Measurements from ENCODE around the gene AREL1. TPM values are rescaled to one million over a fixed set of nuclear protein-coding genes. Genes with fewer than 3 reads are reported as not detected.

The AREL1 gene
- total RNA-seq, 1 experiment from 2014 or later = 44.7 TPM

DNA sequence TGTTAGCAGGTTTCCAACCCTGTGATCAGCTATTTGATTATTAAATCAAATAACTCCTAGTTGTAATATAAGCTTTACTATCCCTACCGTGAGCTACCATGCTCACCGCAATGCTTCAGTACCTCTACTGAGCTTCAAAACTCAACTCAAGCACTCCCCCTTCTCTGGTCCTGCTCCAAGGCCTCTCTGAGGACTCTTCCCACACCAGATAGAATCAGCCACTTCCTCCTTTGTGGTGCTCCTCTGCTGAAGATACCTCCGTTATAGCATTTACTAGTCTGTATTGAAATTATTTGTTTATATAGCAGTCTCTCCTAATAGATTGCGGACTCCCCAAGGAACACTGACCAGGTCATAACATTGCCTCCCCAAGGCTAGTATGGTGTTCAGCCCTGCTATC, 17.5 kb downstream of the AREL1 start:
- Histone ChIP-seq H3K27me3 (ENCODE audit: control insufficient read depth, insufficient read depth, low read length) (no peaks in the 10 kb centered on the region), H3K27ac (ENCODE audit: low read length) (no peak overlapping the region), H3K9me3 (ENCODE audit: control insufficient read depth, insufficient read depth, low read depth, low read length) (no peaks in the 10 kb centered on the region), H3K36me3 (ENCODE audit: control insufficient read depth, insufficient read depth, low read length) (peaks cover 2% of the 10 kb centered on the region; the same call in 1 of the 2 replicates), H3K4me1 (ENCODE audit: control insufficient read depth, insufficient read depth, low read length) (no peaks in the 10 kb centered on the region), H3K4me3 (ENCODE audit: low read depth in 2 of 2, low read length in 2 of 2) (no peak overlapping the region)
- ChIA-PET CTCF (no interaction called here), POLR2A (interaction anchor here (0.5 kb wide), 1 partner anchor 67 kb away, joined by 5 read pairs; no protein-coding TSS in a partner anchor)
- no peak for DNase-seq (ENCODE audit: low read depth, low spot score)
- intact Hi-C loops (cut with micrococcal nuclease; ENCODE audit: unreplicated experiment) (no loop called here), in situ Hi-C loops (cut with HindIII; ENCODE audit: low pct_unique_long_range_greater_than_20kb, low sequenced_read_pairs) (no loop called here)
- no TSS peak for BruUV-seq (replicated peaks)
- TF ChIP-seq, protein P1, sequence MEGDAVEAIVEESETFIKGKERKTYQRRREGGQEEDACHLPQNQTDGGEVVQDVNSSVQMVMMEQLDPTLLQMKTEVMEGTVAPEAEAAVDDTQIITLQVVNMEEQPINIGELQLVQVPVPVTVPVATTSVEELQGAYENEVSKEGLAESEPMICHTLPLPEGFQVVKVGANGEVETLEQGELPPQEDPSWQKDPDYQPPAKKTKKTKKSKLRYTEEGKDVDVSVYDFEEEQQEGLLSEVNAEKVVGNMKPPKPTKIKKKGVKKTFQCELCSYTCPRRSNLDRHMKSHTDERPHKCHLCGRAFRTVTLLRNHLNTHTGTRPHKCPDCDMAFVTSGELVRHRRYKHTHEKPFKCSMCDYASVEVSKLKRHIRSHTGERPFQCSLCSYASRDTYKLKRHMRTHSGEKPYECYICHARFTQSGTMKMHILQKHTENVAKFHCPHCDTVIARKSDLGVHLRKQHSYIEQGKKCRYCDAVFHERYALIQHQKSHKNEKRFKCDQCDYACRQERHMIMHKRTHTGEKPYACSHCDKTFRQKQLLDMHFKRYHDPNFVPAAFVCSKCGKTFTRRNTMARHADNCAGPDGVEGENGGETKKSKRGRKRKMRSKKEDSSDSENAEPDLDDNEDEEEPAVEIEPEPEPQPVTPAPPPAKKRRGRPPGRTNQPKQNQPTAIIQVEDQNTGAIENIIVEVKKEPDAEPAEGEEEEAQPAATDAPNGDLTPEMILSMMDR (IDR thresholded peaks at IDR 0.05) = no peak
- TF ChIP-seq TCF7L2 (IDR thresholded peaks at IDR 0.05; ENCODE audit: low read depth, low read length) = no peak
- no peak for TF ChIP-seq SIN3A (IDR thresholded peaks at IDR 0.05; ENCODE audit: borderline replicate concordance, insufficient read depth, low read depth, low read length)
- no peak for TF ChIP-seq POLR2AphosphoS5 (IDR thresholded peaks at IDR 0.05; ENCODE audit: low read depth, low read length)
- TF ChIP-seq, protein P2, sequence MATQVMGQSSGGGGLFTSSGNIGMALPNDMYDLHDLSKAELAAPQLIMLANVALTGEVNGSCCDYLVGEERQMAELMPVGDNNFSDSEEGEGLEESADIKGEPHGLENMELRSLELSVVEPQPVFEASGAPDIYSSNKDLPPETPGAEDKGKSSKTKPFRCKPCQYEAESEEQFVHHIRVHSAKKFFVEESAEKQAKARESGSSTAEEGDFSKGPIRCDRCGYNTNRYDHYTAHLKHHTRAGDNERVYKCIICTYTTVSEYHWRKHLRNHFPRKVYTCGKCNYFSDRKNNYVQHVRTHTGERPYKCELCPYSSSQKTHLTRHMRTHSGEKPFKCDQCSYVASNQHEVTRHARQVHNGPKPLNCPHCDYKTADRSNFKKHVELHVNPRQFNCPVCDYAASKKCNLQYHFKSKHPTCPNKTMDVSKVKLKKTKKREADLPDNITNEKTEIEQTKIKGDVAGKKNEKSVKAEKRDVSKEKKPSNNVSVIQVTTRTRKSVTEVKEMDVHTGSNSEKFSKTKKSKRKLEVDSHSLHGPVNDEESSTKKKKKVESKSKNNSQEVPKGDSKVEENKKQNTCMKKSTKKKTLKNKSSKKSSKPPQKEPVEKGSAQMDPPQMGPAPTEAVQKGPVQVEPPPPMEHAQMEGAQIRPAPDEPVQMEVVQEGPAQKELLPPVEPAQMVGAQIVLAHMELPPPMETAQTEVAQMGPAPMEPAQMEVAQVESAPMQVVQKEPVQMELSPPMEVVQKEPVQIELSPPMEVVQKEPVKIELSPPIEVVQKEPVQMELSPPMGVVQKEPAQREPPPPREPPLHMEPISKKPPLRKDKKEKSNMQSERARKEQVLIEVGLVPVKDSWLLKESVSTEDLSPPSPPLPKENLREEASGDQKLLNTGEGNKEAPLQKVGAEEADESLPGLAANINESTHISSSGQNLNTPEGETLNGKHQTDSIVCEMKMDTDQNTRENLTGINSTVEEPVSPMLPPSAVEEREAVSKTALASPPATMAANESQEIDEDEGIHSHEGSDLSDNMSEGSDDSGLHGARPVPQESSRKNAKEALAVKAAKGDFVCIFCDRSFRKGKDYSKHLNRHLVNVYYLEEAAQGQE (IDR thresholded peaks at IDR 0.05; ENCODE audit: insufficient read depth in 1 of 2, low read depth in 2 of 2, low read length in 1 of 2) = no peak
- ATAC-seq = no peak

DNA sequence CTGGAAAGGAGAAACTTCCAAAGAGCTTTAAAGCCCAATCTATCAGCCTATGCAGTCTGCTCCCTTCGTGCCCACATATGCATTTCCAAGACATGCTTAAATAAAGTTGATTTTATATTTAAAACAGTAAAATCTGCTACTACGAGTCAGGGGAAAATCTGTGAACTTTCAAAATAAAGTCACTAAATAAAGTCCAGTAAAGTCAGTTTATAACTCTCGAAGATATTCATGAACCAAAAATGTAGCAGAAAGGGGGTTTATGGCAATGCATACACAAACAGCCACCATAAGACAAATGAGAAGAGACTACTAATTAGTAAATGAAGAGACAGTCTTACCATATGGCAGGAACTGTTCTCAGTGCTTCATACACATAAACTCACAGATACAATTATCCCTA, 19.7 kb downstream of the AREL1 start:
- CTCF ChIA-PET = no interaction called here
- no TSS peak for BruUV-seq (replicated peaks)
- ATAC-seq = no peak

More for the DNA sequence above, 19.7 kb downstream of the AREL1 start:
- TF ChIP-seq, protein P1 (IDR thresholded peaks at IDR 0.05) = no peak
- TF ChIP-seq TCF7L2 (IDR thresholded peaks at IDR 0.05; ENCODE audit: low read depth, low read length) = no peak
- TF ChIP-seq, protein P2 (IDR thresholded peaks at IDR 0.05; ENCODE audit: insufficient read depth in 1 of 2, low read depth in 2 of 2, low read length in 1 of 2) = no peak
- no peak for TF ChIP-seq SIN3A (IDR thresholded peaks at IDR 0.05; ENCODE audit: borderline replicate concordance, insufficient read depth, low read depth, low read length)
- TF ChIP-seq POLR2AphosphoS5 (IDR thresholded peaks at IDR 0.05; ENCODE audit: low read depth, low read length) = no peak
- in situ Hi-C loops (cut with HindIII; ENCODE audit: low pct_unique_long_range_greater_than_20kb, low sequenced_read_pairs) (no loop called here), intact Hi-C loops (cut with micrococcal nuclease; ENCODE audit: unreplicated experiment) (no loop called here)
- Histone ChIP-seq H3K9me3 (ENCODE audit: control insufficient read depth, insufficient read depth, low read depth, low read length) (no peaks in the 10 kb centered on the region), H3K36me3 (ENCODE audit: control insufficient read depth, insufficient read depth, low read length) (peaks cover 2% of the 10 kb centered on the region; the same call in 1 of the 2 replicates), H3K27ac (ENCODE audit: low read length) (no peak overlapping the region), H3K4me1 (ENCODE audit: control insufficient read depth, insufficient read depth, low read length) (no peaks in the 10 kb centered on the region), H3K4me3 (ENCODE audit: low read depth in 2 of 2, low read length in 2 of 2) (no peak overlapping the region), H3K27me3 (ENCODE audit: control insufficient read depth, insufficient read depth, low read length) (no peaks in the 10 kb centered on the region)
- POLR2A ChIA-PET = no interaction called here
- DNase-seq (ENCODE audit: low read depth, low spot score) = no peak
